ENCODE data around the gene PTGIR.

The PTGIR gene

GRCh38 chr19:46603752-46604231 lies 21.1 kb downstream of the PTGIR start:
- H3K4me3 ChIP-seq (ENCODE audit: low read length): no peak overlapping the region

GRCh38 chr19:46603195-46603637 lies 21.7 kb downstream of the PTGIR start:
- no peak for DNase-seq (ENCODE audit: low read depth, low spot score)
- H3K4me3 ChIP-seq (ENCODE audit: low read length): peak overlapping the region; percentile 100

More at GRCh38 chr19:46603752-46604231, 21.1 kb downstream of the PTGIR start:
- no peak for DNase-seq (ENCODE audit: low read depth, low spot score)

- DNase-seq (ENCODE audit: low read depth, low spot score): no peak
- peak overlapping the region; percentile 100 for H3K4me3 ChIP-seq (ENCODE audit: low read length)
Observed at GRCh38 chr19:46602392-46603194, 22.3 kb downstream of the PTGIR start.

- no peak for DNase-seq (ENCODE audit: low read depth, low spot score)
- H3K4me3 ChIP-seq (ENCODE audit: low read length): peak within 1 kb of the TSS; percentile 100
Observed at GRCh38 chr19:46601318-46602224, 23.3 kb downstream of the PTGIR start, which contains the start of gene CALM3. CALM3 (plus strand) TSS chr19:46601330; CDS start chr19:46601435, 105 bp downstream.

- H3K4me3 ChIP-seq (ENCODE audit: low read length): peak overlapping the region; percentile 100
- DNase-seq (ENCODE audit: low read depth, low spot score): peak; percentile 98
Observed at GRCh38 chr19:46600384-46601317, 24.2 kb downstream of the PTGIR start.

GRCh38 chr19:46599716-46600373 lies 25.0 kb downstream of the PTGIR start:
- peak overlapping the region; percentile 100 for H3K4me3 ChIP-seq (ENCODE audit: low read length)
- no peak for DNase-seq (ENCODE audit: low read depth, low spot score)

GRCh38 chr19:46598372-46598917 lies 26.4 kb downstream of the PTGIR start:
- no peak for DNase-seq (ENCODE audit: low read depth, low spot score)
- H3K4me3 ChIP-seq (ENCODE audit: low read length): no peak overlapping the region

- no peak for DNase-seq (ENCODE audit: low read depth, low spot score)
- H3K4me3 ChIP-seq (ENCODE audit: low read length): no peak overlapping the region
Observed at GRCh38 chr19:46596008-46596407, 28.9 kb downstream of the PTGIR start.

- H3K4me3 ChIP-seq (ENCODE audit: low read length): no peak overlapping the region
- DNase-seq (ENCODE audit: low read depth, low spot score): no peak
Observed at GRCh38 chr19:46591870-46592269, 33.0 kb downstream of the PTGIR start.

- no peak for DNase-seq (ENCODE audit: low read depth, low spot score)
- no peak overlapping the region for H3K4me3 ChIP-seq (ENCODE audit: low read length)
Observed at GRCh38 chr19:46591254-46591653, 33.6 kb downstream of the PTGIR start.

GRCh38 chr19:46587861-46588260 lies 37.0 kb downstream of the PTGIR start:
- DNase-seq (ENCODE audit: low read depth, low spot score): no peak
- no peak overlapping the region for H3K4me3 ChIP-seq (ENCODE audit: low read length)

- no peak overlapping the region for H3K4me3 ChIP-seq (ENCODE audit: low read length)
- DNase-seq (ENCODE audit: low read depth, low spot score): no peak
Observed at GRCh38 chr19:46586294-46586693, 38.6 kb downstream of the PTGIR start.

- H3K4me3 ChIP-seq (ENCODE audit: low read length): no peak overlapping the region
Observed at GRCh38 chr19:46585539-46585938, 39.4 kb downstream of the PTGIR start.

GRCh38 chr19:46580247-46580646 lies 44.6 kb downstream of the PTGIR start:
- H3K4me3 ChIP-seq (ENCODE audit: low read length): no peak overlapping the region
- no peak for DNase-seq (ENCODE audit: low read depth, low spot score)

More at GRCh38 chr19:46585539-46585938, 39.4 kb downstream of the PTGIR start:
- no peak for DNase-seq (ENCODE audit: low read depth, low spot score)

GRCh38 chr19:46579361-46579879 lies 45.5 kb downstream of the PTGIR start:
- DNase-seq (ENCODE audit: low read depth, low spot score): no peak
- H3K4me3 ChIP-seq (ENCODE audit: low read length): no peak overlapping the region

- no peak overlapping the region for H3K4me3 ChIP-seq (ENCODE audit: low read length)
- no peak for DNase-seq (ENCODE audit: low read depth, low spot score)
Observed at GRCh38 chr19:46578450-46578849, 46.4 kb downstream of the PTGIR start.

- H3K4me3 ChIP-seq (ENCODE audit: low read length): no peak overlapping the region
- DNase-seq (ENCODE audit: low read depth, low spot score): peak; percentile 64
Observed at GRCh38 chr19:46574533-46574932, 50.4 kb downstream of the PTGIR start.
